ENCODE measurements around the gene UMOD. TPM values are rescaled to one million over a fixed set of nuclear protein-coding genes. Genes with fewer than 3 reads are reported as not detected.
"Not testable (repeated sequence)": the region's sequence is repeated elsewhere in the genome, so short reads cannot be mapped to it uniquely, and the experiment has no call there.

UMOD gene
- total RNA-seq, 2 donors from 2014 or later: not detected

DNA sequence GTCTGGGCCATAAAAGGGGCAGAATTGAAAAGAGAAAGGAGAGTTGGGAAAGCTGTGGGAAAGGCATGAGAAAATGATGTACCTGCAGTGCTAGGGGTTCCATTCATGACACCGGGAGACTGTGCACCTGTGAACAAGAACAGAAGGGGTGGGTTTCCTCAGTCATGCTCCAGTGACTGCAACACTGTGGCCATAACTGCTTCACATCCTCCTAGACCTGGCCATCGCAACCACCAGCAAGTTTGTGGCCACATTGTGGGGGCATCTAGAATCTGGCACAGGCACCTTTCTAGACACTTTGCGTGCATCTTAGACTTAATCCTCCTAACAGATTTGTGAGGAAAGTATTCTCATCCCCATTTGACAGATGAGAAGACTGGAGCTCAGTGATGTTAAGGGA, 37.9 kb downstream of the UMOD start:
- DNase-seq (ENCODE audit: low spot score) (no peak), ATAC-seq (ENCODE audit: insufficient number of reproducible peaks, low FRiP score, low read depth) (no peak)
- H3K27ac ChIP-seq: no peak overlapping the region
- no peaks in the 10 kb centered on the region for H3K9me3 ChIP-seq
- no peaks in the 10 kb centered on the region for H3K27me3 ChIP-seq (replicated peaks; ENCODE audit: insufficient read depth)
- TF ChIP-seq, protein P1, sequence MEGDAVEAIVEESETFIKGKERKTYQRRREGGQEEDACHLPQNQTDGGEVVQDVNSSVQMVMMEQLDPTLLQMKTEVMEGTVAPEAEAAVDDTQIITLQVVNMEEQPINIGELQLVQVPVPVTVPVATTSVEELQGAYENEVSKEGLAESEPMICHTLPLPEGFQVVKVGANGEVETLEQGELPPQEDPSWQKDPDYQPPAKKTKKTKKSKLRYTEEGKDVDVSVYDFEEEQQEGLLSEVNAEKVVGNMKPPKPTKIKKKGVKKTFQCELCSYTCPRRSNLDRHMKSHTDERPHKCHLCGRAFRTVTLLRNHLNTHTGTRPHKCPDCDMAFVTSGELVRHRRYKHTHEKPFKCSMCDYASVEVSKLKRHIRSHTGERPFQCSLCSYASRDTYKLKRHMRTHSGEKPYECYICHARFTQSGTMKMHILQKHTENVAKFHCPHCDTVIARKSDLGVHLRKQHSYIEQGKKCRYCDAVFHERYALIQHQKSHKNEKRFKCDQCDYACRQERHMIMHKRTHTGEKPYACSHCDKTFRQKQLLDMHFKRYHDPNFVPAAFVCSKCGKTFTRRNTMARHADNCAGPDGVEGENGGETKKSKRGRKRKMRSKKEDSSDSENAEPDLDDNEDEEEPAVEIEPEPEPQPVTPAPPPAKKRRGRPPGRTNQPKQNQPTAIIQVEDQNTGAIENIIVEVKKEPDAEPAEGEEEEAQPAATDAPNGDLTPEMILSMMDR (IDR thresholded peaks at IDR 0.05): no peak
- no peaks in the 10 kb centered on the region for H3K4me1 ChIP-seq (ENCODE audit: control insufficient read depth in 1 of 2, low read depth in 2 of 2)
- H3K4me3 ChIP-seq: no peak overlapping the region
- no peaks in the 10 kb centered on the region for H3K36me3 ChIP-seq

DNA sequence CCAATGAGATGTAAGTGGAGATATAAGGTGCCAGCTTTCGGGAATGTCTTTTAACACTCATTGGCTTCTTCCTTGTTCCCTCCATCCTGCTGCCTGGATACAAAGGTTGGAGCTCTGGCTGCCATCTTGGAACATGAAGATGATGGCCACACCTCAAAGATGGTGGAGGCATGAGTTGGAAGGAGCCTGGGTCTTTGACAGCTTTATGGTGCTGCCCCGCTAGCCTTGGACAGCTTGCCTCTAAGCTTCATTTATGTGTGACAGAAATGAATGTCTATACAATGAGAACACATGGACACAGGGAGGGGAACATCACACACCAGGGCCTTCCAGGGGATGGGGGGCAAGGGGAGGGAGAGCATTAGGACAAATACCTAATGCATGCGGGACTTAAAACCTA, 38.8 kb downstream of the UMOD start:
- H3K4me3 ChIP-seq: no peak overlapping the region
- H3K27ac ChIP-seq: no peak overlapping the region
- H3K9me3 ChIP-seq: no peaks in the 10 kb centered on the region
- H3K36me3 ChIP-seq: no peaks in the 10 kb centered on the region
- TF ChIP-seq, protein P1 (IDR thresholded peaks at IDR 0.05): no peak
- no peaks in the 10 kb centered on the region for H3K4me1 ChIP-seq (ENCODE audit: control insufficient read depth in 1 of 2, low read depth in 2 of 2)
- no peak for DNase-seq (ENCODE audit: low spot score)
- H3K27me3 ChIP-seq (replicated peaks; ENCODE audit: insufficient read depth): no peaks in the 10 kb centered on the region
- no peak for ATAC-seq (ENCODE audit: insufficient number of reproducible peaks, low FRiP score, low read depth)

DNA sequence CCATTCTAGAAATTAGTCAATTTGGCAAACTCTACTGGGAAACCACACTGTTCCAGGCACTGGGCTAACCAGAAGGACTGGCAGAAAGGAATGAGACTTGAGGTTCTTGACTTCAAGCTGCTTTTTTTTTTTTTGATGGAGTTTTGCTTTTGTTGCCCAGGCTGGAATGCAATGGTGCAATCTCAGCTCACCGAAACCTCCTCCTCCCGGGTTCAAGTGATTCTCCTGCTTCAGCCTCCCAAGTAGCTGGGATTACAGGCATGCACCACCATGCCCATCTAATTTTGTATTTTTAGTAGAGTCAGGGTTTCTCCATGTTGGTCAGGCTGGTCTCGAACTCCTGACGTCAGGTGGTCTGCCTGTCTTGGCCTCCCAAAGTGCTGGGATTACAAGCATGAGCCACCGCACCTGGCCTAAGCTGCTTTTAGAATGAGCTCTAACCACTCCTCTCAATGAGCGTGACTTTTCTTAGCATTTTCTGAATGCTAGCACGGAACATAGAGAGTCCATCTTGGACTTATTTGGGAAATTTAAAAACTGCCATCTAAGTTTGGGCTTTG, 39.9 kb downstream of the UMOD start:
- ATAC-seq (ENCODE audit: insufficient number of reproducible peaks, low FRiP score, low read depth); H3K27me3 ChIP-seq (replicated peaks; ENCODE audit: insufficient read depth); H3K36me3 ChIP-seq; DNase-seq (ENCODE audit: low spot score); H3K27ac ChIP-seq; H3K4me3 ChIP-seq; H3K9me3 ChIP-seq; H3K4me1 ChIP-seq (ENCODE audit: control insufficient read depth in 1 of 2, low read depth in 2 of 2): not testable (repeated sequence)

DNA sequence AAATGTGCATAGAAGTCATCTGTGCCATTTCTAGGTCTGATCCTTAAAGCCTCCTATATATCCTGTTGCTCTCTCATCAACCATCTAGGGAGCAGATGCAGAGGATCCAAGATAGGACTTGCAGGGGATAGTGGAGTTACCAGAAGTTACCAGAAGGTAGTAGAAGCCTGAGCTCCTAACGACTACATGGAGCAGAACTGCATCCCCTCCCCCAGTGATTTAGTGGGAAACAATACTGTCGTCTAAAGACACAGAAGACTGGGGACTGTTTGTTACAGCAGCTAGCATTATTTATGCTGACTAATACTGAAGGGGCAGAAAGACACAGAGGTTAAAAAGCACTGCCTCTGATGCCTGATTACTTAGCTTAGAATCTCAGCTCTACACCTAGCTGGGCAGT, 41.0 kb downstream of the UMOD start:
- H3K27ac ChIP-seq: no peak overlapping the region
- H3K4me1 ChIP-seq (ENCODE audit: control insufficient read depth in 1 of 2, low read depth in 2 of 2): no peaks in the 10 kb centered on the region
- TF ChIP-seq, protein P1 (IDR thresholded peaks at IDR 0.05): no peak
- ATAC-seq (ENCODE audit: insufficient number of reproducible peaks, low FRiP score, low read depth): no peak
- H3K9me3 ChIP-seq: no peaks in the 10 kb centered on the region
- H3K4me3 ChIP-seq: no peak overlapping the region
- no peaks in the 10 kb centered on the region for H3K36me3 ChIP-seq
- no peaks in the 10 kb centered on the region for H3K27me3 ChIP-seq (replicated peaks; ENCODE audit: insufficient read depth)
- no peak for DNase-seq (ENCODE audit: low spot score)

DNA sequence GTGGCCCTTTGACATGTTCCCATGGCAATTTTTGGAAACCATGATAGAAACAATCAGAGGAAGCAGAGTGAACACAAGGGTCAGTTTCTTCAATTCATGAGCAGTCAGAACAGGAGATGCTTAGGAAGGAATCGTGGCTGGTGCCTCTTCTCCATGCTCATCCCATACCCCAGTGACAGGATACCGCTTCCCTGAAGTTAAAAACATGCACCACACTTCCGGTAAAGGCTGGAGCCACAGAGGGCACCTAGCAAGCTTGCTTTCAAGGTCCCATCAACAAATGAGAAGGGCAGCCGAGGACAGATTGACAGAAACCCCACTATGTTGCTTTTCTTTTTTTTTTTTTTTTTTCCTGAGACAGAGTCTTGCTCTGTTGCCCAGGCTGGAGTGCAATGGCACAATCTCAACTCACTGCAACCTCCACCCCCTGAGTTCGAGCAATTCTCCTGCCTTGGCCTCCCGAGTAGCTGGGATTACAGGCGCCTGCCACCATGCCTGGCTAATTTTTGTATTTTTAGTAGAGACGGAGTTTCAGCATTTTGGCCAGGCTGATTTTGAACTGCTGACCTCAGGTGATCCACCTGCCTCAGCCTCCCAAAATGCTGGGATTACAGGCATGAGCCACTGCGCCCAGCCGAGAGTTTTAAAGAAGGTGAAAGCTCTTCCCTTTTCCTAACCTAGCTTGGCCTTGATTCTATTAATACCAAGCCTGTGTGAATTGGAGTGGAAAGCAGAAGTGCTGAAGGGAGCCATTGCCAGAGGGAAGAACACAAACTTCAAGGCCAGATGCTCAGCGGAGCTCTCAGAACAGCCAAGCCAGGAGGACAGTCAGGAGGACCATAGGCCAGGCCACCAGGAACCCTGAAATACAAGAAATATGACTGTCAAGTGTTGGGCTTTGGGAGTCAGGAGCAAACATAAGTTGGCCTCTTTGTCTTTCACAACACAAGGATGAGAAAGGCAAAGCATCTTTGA, 41.8 kb downstream of the UMOD start:
- Histone ChIP-seq H3K4me3 (no peak overlapping the region), H3K27me3 (replicated peaks; ENCODE audit: insufficient read depth) (no peaks in the 10 kb centered on the region), H3K36me3 (no peaks in the 10 kb centered on the region), H3K27ac (no peak overlapping the region), H3K9me3 (no peaks in the 10 kb centered on the region), H3K4me1 (ENCODE audit: control insufficient read depth in 1 of 2, low read depth in 2 of 2) (no peaks in the 10 kb centered on the region)
- ATAC-seq (ENCODE audit: insufficient number of reproducible peaks, low FRiP score, low read depth) (no peak), DNase-seq (ENCODE audit: low spot score) (no peak)
- TF ChIP-seq, protein P1 (IDR thresholded peaks at IDR 0.05): no peak

Measured in thoracic aorta (tissue), 2 donors.